Measurements from ENCODE around the gene VASN.

DNA sequence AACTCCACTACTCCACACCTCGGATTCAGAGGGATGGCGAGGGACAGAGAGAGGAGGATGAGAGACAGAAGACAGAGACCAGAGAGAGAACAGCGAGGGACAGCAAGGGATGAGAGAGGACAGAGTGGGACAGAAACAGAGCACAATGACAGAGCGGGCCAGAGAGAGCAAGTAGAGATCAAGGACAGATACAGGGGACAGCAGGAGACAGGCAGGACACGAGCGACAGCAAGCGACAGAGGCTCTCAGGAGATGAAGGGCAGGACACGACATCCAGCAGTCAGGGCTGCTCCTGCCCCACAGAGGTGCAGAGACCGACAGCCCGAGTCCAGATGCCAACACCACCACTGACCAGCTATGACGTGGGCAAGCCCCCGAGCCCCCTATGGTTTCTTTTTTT, 29.9 kb downstream of the VASN start:
- TF ChIP-seq, protein P1, sequence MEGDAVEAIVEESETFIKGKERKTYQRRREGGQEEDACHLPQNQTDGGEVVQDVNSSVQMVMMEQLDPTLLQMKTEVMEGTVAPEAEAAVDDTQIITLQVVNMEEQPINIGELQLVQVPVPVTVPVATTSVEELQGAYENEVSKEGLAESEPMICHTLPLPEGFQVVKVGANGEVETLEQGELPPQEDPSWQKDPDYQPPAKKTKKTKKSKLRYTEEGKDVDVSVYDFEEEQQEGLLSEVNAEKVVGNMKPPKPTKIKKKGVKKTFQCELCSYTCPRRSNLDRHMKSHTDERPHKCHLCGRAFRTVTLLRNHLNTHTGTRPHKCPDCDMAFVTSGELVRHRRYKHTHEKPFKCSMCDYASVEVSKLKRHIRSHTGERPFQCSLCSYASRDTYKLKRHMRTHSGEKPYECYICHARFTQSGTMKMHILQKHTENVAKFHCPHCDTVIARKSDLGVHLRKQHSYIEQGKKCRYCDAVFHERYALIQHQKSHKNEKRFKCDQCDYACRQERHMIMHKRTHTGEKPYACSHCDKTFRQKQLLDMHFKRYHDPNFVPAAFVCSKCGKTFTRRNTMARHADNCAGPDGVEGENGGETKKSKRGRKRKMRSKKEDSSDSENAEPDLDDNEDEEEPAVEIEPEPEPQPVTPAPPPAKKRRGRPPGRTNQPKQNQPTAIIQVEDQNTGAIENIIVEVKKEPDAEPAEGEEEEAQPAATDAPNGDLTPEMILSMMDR (IDR thresholded peaks at IDR 0.05; ENCODE audit: borderline replicate concordance, extremely low read depth, low read length, poor library complexity, severe bottlenecking), result no peak
- TF ChIP-seq EZH2 (IDR thresholded peaks at IDR 0.05; ENCODE audit: borderline replicate concordance, low read depth, low read length, severe bottlenecking), result no peak

All from DND-41 (cell line).